GM21423 (cell line): Measurements from ENCODE around the gene SLITRK2.

ENCODE experiments used
- ATAC-seq: cut with Tn5 transposase; IDR thresholded peaks from one replicate; pipeline ENCODE4 v1.9.1; 2021; ENCODE audit warnings: mild to moderate bottlenecking, moderate library complexity; ENCODE audit not compliant: unreplicated experiment

SLITRK2 gene

GRCh38 chrX:145848857-145849256, 31.2 kb downstream of the SLITRK2 start:
- ATAC-seq, result no peak

- no peak for ATAC-seq
Observed at GRCh38 chrX:145853181-145853580, 35.6 kb downstream of the SLITRK2 start.

- no peak for ATAC-seq
Observed at GRCh38 chrX:145856181-145856580, 38.6 kb downstream of the SLITRK2 start.

- ATAC-seq, result no peak
Observed at GRCh38 chrX:145861818-145862217, 44.2 kb downstream of the SLITRK2 start.

- no peak for ATAC-seq
Observed at GRCh38 chrX:145865082-145865481, 47.5 kb downstream of the SLITRK2 start.
